NCI-H446 treated with DMSO at 0.1 percent for 48 hours (cell line): ENCODE measurements around the gene MRTFB.

ENCODE experiments used
- DNase-seq: peaks from one replicate; lab custom pipeline; 2025; lab: John Stamatoyannopoulos, UW

Gene MRTFB

GRCh38 chr16:14307527-14308367, 236.6 kb downstream of the MRTFB start:
- DNase-seq, result no peak

GRCh38 chr16:14308368-14308723, 237.2 kb downstream of the MRTFB start:
- DNase-seq, result no peak

GRCh38 chr16:14309001-14309886, 238.1 kb downstream of the MRTFB start:
- DNase-seq, result no peak

GRCh38 chr16:14309906-14310305, 238.8 kb downstream of the MRTFB start:
- DNase-seq, result no peak

- no peak for DNase-seq
Measured at GRCh38 chr16:14310519-14310991, 239.4 kb downstream of the MRTFB start.

- DNase-seq, result no peak
Measured at GRCh38 chr16:14314116-14314515, 243.0 kb downstream of the MRTFB start.

- no peak for DNase-seq
Measured at GRCh38 chr16:14315683-14316320, 244.7 kb downstream of the MRTFB start.
